Smooth muscle cell of the umbilical artery (primary cell): ENCODE measurements around the gene SETD9. TPM values are rescaled to one million over a fixed set of nuclear protein-coding genes. Genes with fewer than 3 reads are reported as not detected.

Experiments
- total RNA-seq: library from RNA; depleted of rRNA; stranded (reverse); fragments of >200 nt; gene quantifications from 2 replicates; pipeline ENCODE4 v1.2.3, GENCODE V29; 2014

SETD9 gene, protein sequence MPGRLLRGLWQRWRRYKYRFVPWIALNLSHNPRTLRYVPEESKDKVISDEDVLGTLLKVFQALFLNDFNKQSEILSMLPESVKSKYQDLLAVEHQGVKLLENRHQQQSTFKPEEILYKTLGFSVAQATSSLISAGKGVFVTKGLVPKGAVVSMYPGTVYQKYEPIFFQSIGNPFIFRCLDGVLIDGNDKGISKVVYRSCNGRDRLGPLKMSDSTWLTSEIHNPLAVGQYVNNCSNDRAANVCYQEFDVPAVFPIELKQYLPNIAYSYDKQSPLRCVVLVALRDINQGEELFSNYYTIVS
- total RNA-seq = 8.4 and 8.6 TPM in 2 replicates

DNA sequence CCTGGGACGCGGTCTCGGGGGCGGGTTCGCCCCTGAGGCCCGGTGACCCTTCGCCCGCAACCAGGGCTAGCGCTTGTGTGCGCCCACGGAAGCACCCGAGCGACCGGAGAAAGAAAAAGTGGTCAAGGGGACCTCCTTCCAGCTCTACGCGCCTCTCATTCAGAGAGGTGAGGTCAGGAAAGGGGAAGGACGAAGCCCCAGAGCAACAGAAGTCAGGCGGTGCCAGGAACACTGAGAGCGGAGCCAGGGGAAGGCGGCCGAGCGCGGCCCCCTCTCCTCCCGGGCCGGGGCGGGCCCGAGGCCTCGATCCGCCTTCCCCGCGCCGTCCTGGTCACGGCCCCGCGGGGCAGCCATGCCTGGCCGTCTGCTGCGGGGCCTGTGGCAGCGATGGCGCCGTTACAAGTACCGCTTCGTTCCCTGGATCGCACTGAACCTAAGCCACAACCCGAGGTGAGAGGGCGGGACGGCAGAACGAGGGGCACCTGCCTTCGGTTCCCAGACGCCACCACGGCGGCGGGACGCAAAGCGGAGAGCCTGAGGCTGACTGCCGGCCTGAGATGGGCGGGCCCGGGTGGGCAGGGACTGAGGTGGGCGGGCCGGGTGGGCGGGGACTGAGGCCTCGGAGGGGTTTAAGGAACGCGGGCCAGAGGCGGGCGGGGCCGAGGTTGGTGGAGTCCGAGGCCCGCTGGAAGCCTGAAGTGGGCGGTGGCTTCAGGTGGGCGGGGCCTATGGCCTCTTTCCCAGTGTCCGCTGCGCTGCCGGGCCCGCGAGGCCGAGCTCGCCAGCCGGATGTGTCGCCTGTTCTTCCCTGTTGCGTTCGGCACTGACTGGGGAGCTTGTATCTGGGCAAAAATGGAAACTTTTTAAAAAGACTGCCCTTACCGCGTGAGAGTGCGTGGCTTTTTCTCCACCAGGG, at the start of gene SETD9:
Gene SETD9 (plus strand): TSS at position 303 of the 916 bp plus-strand sequence. CDS start 50 bp downstream, at position 353.

DNA sequence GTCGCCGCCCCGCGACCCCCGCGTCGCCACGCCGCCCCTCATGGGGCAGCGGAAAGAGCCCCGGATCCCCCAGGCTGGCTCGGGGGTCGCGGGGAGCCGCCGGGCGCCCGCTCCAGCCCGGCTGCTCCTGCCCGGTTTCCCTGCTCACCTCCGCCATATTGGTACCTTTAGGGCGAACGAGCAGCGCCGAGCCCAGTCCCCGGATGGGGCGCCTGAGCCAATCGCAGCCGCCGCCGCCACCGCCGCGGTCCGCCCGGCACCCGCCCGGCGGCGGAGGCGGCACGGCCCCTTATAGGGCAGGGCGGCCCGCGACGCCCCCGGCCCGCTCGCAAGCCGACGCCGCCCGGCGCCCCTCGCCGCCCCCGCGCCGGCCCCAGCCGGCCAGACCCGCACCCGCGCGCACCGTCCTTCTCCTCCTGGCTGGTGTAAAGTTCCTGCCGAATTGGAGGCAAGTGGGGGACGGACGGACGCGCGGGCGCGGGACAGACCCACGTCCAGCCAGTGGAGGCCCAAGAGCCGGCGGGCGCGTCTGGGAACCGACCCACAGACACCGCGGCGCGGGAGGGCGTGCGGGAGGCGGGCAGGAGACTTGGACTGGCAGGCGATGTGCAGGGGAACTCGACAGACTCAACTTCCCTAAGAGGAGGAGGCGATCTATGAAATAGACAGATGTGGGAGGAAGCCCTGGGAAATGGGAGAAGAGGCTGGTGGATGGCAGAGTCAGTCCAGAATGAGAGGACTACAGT, 42.7 kb downstream of the SETD9 start, which contains the start of gene MIER3:
Gene MIER3 (minus strand): TSS at position 178 of the 746 bp plus-strand sequence. CDS start 21 bp downstream, at position 157.

Other genes starting within 250 kb of the SETD9 start
- gene MAP3K1, start 94.0 kb upstream of the SETD9 start, total RNA-seq = 4.8 and 5.2 TPM in 2 replicates
- 18.1 and 40.6 TPM in 2 replicates for gene MIER3, start 42.5 kb downstream of the SETD9 start, total RNA-seq